Cardiac septum (tissue), 1 donor: ENCODE measurements around the gene LNPK. TPM values are rescaled to one million over a fixed set of nuclear protein-coding genes. Genes with fewer than 3 reads are reported as not detected.
"Not testable (repeated sequence)": the region's sequence is repeated elsewhere in the genome, so short reads cannot be mapped to it uniquely, and the experiment has no call there.

ENCODE experiments used
- DNase-seq: peaks from one replicate; pipeline ENCODE4 v3.0.0-alpha.2; 2020; ENCODE audit warnings: low spot score
- intact Hi-C: fragments of 100-400 bp; cut with DNase I; formaldehyde crosslinking; loops from one replicate; pipeline ENCODE4 v1.14.0; 2022
- total RNA-seq: library from RNA; stranded (reverse); fragmentation: NEBNext Ultra II Directional; extraction: Animal tissue kit (Norgen Biotek cat#: 25700); gene quantifications from one replicate; pipeline ENCODE4 v1.2.1, GENCODE V29; 2021
- donor health status: DM: no; HTN: no; CAD: no.

Gene LNPK
- total RNA-seq, 1 donor from 2014 or later: 44.0 TPM

- no peak for DNase-seq
- intact Hi-C loops: no loop called here
Measured at GRCh38 chr2:175922160-175922559, 79.9 kb downstream of the LNPK start.

- DNase-seq: no peak
Measured at GRCh38 chr2:175918935-175919334, 83.1 kb downstream of the LNPK start.

DNA sequence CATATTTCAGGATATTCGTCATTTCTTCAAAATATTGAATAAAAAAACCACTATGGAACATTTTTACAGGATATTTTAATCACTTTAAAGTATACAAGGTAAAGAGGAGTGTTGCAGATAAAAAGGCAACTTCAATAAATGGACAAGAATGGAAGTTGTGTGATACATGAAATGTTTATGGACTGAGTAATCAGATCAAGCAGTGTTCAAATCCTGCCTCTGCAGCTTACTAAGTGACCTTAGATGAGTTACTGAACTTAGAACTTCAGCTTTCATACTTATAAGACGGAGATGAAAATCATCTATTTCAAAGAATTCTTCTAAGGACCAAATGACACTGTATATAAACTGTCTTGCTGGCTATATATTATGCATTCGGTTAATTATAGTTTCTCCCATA lies 87.2 kb downstream of the LNPK start:
- intact Hi-C loops: no loop called here
- no peak for DNase-seq

More at GRCh38 chr2:175918935-175919334, 83.1 kb downstream of the LNPK start:
- intact Hi-C loops: no loop called here

DNA sequence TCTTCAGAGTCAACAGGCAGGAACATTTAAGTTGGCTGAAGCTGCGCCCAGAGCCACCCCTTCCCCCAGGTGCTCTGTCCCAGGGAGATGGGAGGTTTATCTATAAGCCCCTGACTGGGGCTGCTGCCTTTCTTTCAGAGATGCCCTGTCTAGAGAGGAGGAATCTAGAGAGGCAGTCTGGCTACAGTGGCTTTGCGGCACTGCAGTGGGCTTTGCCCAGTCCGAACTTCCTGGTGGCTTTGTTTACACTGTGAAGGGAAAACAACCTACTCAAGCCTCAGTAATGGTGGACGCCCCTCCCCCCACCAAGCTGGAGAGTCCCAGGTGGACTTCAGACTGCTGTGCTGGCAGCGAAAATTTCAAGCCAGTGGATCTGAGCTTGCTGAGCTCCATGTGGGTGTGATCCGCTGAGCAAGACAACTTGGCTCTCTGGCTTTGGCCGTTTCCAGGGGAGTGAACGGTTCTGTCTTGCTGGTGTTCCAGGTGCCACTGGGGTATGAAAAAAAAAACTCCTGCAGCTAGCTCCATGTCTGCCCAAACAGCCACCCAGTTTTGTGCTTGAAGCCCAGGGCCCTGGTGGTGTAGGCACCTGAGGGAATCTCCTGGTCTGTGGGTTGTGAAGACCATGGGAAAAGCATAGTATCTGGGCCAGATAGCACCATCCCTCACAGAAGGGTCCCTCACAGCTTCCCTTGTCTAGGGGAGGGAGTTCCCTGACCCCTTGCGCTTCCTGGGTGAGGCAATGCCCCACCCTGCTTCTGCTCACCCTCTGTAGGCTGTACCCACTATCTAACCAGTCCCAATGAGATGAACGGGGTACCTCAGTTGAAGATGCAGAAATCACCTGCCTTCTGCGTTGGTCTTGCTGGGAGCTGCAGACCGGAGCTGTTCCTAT lies 88.0 kb downstream of the LNPK start:
- DNase-seq, intact Hi-C loops: not testable (repeated sequence)

GRCh38 chr2:175913267-175913666 lies 88.8 kb downstream of the LNPK start:
- DNase-seq, intact Hi-C loops: not testable (repeated sequence)

- no peak for DNase-seq
- intact Hi-C loops: no loop called here
Measured at GRCh38 chr2:175904035-175904434, 98.0 kb downstream of the LNPK start.

- no peak for DNase-seq
Measured at GRCh38 chr2:175903384-175903936, 98.6 kb downstream of the LNPK start.

DNA sequence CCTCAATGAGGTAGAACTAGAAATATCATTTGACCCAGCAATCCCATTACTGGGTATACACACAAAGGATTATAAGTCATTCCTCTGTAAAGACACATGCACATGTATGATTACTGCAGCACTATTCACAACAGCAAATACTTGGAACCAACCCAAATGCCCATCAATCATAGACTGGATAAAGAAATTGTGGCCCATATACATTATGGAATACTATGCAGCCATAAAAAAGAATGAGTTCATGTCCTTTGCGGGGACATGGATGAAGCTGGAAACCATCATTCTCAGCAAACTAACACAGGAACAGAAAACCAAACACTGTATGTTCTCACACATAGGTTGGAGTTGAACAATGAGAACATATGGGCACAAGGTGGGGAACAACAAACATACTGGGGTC lies 106.1 kb downstream of the LNPK start:
- intact Hi-C loops, DNase-seq: not testable (repeated sequence)

More at GRCh38 chr2:175903384-175903936, 98.6 kb downstream of the LNPK start:
- intact Hi-C loops: no loop called here

DNA sequence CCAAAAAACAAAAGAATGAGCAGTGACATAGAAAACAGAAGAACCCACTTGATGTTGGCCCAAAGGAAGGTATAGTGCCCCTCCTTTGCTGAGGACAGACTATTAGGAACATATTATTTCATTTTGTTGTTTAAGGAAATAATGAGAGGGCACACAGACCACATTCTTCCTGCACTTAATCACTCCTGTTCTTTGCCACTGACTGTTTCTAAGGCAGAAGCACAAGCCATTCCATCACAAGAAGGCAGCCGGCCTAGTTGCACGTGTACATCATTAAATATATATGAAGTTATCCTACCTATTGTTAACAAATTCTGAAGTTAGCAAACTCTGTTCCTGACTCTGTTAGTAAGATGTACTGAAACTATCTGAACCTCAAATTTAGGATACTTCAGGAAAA lies 110.0 kb downstream of the LNPK start:
- DNase-seq: no peak
- intact Hi-C loops: no loop called here

DNA sequence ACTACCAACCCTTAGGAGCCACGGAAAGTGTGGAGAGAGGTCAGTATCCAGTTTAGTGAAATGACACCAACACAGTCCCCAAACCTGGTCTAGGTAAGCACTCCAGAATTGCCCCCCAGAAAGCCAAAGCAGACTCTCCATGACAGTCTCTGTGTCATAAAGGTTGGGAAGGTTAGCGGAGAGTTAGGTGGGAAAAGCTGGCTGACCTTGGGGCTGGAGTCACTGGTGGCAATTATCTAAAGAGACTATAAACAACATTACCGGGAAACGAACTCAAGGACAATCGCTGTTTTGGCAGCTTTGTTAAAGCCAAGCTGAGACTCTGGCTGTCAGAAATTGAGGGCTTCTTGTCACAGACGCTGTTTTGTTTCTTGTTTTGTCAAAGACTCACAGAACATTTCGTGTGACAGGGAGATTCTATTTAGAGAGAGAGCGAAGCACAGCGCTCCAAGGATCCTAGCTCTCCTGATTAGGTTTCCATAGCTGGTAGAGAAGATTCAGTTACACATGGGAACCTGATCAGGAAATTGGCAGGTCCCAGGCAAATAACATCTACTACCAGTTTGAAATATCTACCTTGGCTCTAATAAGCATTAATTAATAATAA lies 111.3 kb downstream of the LNPK start:
- DNase-seq: no peak
- intact Hi-C loops: no loop called here

GRCh38 chr2:175889701-175890302 lies 112.3 kb downstream of the LNPK start:
- DNase-seq: no peak
- intact Hi-C loops: loop anchor here (10.0 kb wide), 1 partner anchor 95 kb away; no protein-coding TSS in a partner anchor

GRCh38 chr2:175887776-175888175 lies 114.3 kb downstream of the LNPK start:
- no peak for DNase-seq
- intact Hi-C loops: loop anchor here (10.0 kb wide), 1 partner anchor 93 kb away; no protein-coding TSS in a partner anchor

DNA sequence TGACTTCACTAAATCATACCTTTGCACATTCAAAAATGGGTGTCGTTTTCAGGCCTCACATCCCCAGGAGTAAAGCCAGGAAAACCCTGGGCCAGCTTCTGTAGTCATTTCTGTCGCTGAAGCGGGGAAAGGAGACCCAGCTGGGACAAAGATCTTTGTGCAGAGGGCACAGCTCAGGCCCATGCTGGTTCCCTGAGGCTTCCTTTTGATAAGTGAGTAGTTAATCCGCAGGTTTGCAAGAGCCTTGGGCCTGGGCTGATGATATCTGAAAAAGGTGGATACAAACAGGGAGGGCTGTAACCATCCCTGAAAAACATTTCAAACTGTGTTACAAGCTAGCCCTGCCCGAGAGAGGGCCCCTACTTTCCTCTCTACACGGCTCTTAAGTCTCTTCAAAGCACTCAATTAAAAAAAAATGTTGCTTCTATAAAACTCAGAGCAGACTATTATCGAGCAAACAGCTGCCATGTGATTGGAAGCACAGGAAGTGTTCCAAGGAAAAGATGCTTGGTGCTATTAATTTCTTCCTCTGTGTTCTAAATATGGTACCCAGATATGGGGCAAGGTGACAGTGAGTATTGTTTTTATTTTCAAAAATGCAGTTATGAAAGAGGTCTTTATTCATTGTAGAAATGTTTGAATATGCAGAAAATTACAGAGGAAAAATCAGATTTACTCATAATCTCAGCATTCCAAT lies 117.2 kb downstream of the LNPK start:
- intact Hi-C loops: loop anchor here (10.0 kb wide), 1 partner anchor 90 kb away; no protein-coding TSS in a partner anchor
- DNase-seq: no peak

GRCh38 chr2:175883586-175884194 lies 118.4 kb downstream of the LNPK start:
- no peak for DNase-seq
- intact Hi-C loops: loop anchor here (10.0 kb wide), 1 partner anchor 89 kb away; no protein-coding TSS in a partner anchor

- intact Hi-C loops: loop anchor here (10.0 kb wide), 1 partner anchor 85 kb away; no protein-coding TSS in a partner anchor
- DNase-seq: no peak
Measured at GRCh38 chr2:175879679-175880078, 122.4 kb downstream of the LNPK start.

GRCh38 chr2:175877845-175878544 lies 124.1 kb downstream of the LNPK start:
- intact Hi-C loops: no loop called here
- no peak for DNase-seq

GRCh38 chr2:175874291-175874690 lies 127.8 kb downstream of the LNPK start:
- no peak for DNase-seq
- intact Hi-C loops: no loop called here
